B cell (primary cell): ENCODE results near the gene LGI4. TPM values are rescaled to one million over a fixed set of nuclear protein-coding genes. Genes with fewer than 3 reads are reported as not detected.
A peak's percentile ranks its signal among the peaks of the same experiment; 100 is the strongest.

ENCODE experiments used
- ATAC-seq: fragments of 200-7000 bp; cut with Tn5 transposase; one replicate; pipeline ENCODE4 v1.10.0; 2021; ENCODE audit warnings: low read depth, mild to moderate bottlenecking, moderate number of reproducible peaks, moderate library complexity
- CTCF ChIA-PET: fragments of 350-600 bp; sonication (Branson Sonifier 250); formaldehyde crosslinking; loops from one replicate; lab custom pipeline; 2021; ENCODE audit warnings: antibody characterized with exemption, inconsistent platforms; lab: Charles Lee
- POLR2A ChIA-PET: fragments of 350-600 bp; sonication (Branson Sonifier 250); formaldehyde crosslinking; loops from one replicate; lab custom pipeline; 2021; ENCODE audit warnings: antibody characterized with exemption; lab: Charles Lee
- DNase-seq: peaks from one replicate; pipeline ENCODE4 v3.0.0; 2013
- H2AFZ ChIP-seq: 2 replicates; pipeline ENCODE4 v1.6.1; 2012; ENCODE audit warnings: mild to moderate bottlenecking, low read depth, low read length; ENCODE audit not compliant: insufficient read depth, poor library complexity, severe bottlenecking
- H3K27ac ChIP-seq, 2 donors: 1 replicate in 1 of 2; 2 replicates in 1 of 2; pipeline ENCODE4 v1.5.1; 2012 to 2013; ENCODE audit warnings: low read length in 2 of 2, mild to moderate bottlenecking in 2 of 2, moderate library complexity in 1 of 2
- H3K27me3 ChIP-seq, 4 experiments: fragments of 200-600 bp in 1 of 4; sonication (generic) in 1 of 4; replicated peaks in 1 of 4; 1 replicate in 2 of 4; 2 replicates in 2 of 4; pipeline versions ENCODE4 v1.6.1 to v1.7.0; 2013 to 2016; ENCODE audit warnings: low read length in 3 of 4, mild to moderate bottlenecking in 2 of 4, mixed read lengths in 1 of 4, moderate library complexity in 1 of 4; ENCODE audit not compliant: insufficient read depth in 4 of 4, control insufficient read depth in 3 of 4; ENCODE audit errors: control extremely low read depth in 1 of 4
- H3K36me3 ChIP-seq, 2 experiments: replicated peaks in 1 of 2; 1 replicate in 1 of 2; 2 replicates in 1 of 2; pipeline versions ENCODE4 v1.6.1 to v1.7.1; 2013; ENCODE audit warnings: low read length in 1 of 2; ENCODE audit not compliant: insufficient read depth in 2 of 2, control insufficient read depth in 1 of 2; ENCODE audit errors: control extremely low read depth in 1 of 2, extremely low read depth in 1 of 2
- H3K4me1 ChIP-seq, 2 donors: fragments of 200-600 bp in 1 of 2; sonication (generic) in 1 of 2; 1 replicate in 1 of 2; 2 replicates in 1 of 2; pipeline versions ENCODE4 v1.5.1 to v1.6.1; 2013 to 2017; ENCODE audit warnings: low read length in 2 of 2; ENCODE audit not compliant: control insufficient read depth in 2 of 2, insufficient read depth in 2 of 2
- H3K4me2 ChIP-seq: replicated peaks from 2 replicates; pipeline ENCODE3; 2012; ENCODE audit warnings: mild to moderate bottlenecking, low read depth, low read length; ENCODE audit not compliant: poor library complexity, severe bottlenecking
- H3K4me3 ChIP-seq, 5 experiments: fragments of 200-600 bp in 1 of 5; sonication (generic) in 1 of 5; 1 replicate in 3 of 5; 2 replicates in 2 of 5; pipeline versions ENCODE4 v1.5.1 to v1.7.0; 2011 to 2016; ENCODE audit warnings: low read length in 4 of 5, mild to moderate bottlenecking in 4 of 5, low read depth in 2 of 5, control low read depth in 1 of 5, moderate library complexity in 1 of 5; ENCODE audit not compliant: insufficient read depth in 1 of 5; ENCODE audit errors: control extremely low read depth in 1 of 5, extremely low read depth in 1 of 5
- H3K79me2 ChIP-seq: fragments of 200-600 bp; sonication (generic); one replicate; pipeline ENCODE4 v1.6.0; 2016; ENCODE audit warnings: low read length; ENCODE audit not compliant: control insufficient read depth, insufficient read depth
- H3K9ac ChIP-seq: fragments of 200-600 bp; sonication (generic); 2 replicates; pipeline ENCODE4 v1.6.1; 2017; ENCODE audit warnings: mild to moderate bottlenecking, low read length, moderate library complexity
- H3K9me3 ChIP-seq, 3 donors: one replicate each; pipeline versions ENCODE4 v1.6.1 to v1.7.1; 2013; ENCODE audit warnings: low read length in 2 of 3; ENCODE audit not compliant: control insufficient read depth in 2 of 3, insufficient read depth in 1 of 3; ENCODE audit errors: control extremely low read depth in 1 of 3
- H4K20me1 ChIP-seq: 2 replicates; pipeline ENCODE4 v1.6.0; 2012; ENCODE audit warnings: mild to moderate bottlenecking, low read length; ENCODE audit not compliant: insufficient read depth, control insufficient read depth, poor library complexity, severe bottlenecking
- H3K27ac Mint-ChIP-seq: one replicate; pipeline ENCODE4 v1.8.0; 2021; ENCODE audit warnings: mixed read lengths
- H3K27me3 Mint-ChIP-seq: one replicate; pipeline ENCODE4 v1.8.0; 2021; ENCODE audit warnings: mixed read lengths
- H3K4me1 Mint-ChIP-seq: one replicate; pipeline ENCODE4 v1.8.0; 2021; ENCODE audit warnings: mixed read lengths
- H3K4me3 Mint-ChIP-seq: one replicate; pipeline ENCODE4 v1.8.0; 2021; ENCODE audit warnings: mixed read lengths
- H3K9me3 Mint-ChIP-seq: one replicate; pipeline ENCODE4 v1.8.0; 2022; ENCODE audit warnings: mixed read lengths; ENCODE audit not compliant: insufficient read depth
- CTCF ChIP-seq: fragments of 200-600 bp; IDR thresholded peaks from one replicate; pipeline ENCODE4 v1.8.0; 2022; ENCODE audit warnings: antibody characterized with exemption, mild to moderate bottlenecking
- EZH2 ChIP-seq: IDR thresholded peaks from 2 replicates; pipeline ENCODE4 v1.6.1; 2012; ENCODE audit warnings: borderline replicate concordance, low read depth, mild to moderate bottlenecking, moderate library complexity, low read length; ENCODE audit not compliant: insufficient read depth, poor library complexity, severe bottlenecking
- WGBS: methylation state at CpG from one replicate; pipeline ENCODE4 v1.1.5; 2013; ENCODE audit warnings: missing lambda C conversion rate; ENCODE audit not compliant: insufficient coverage; 5-methylcytosine and 5-hydroxymethylcytosine counted together
- intact Hi-C: fragments of 100-400 bp; cut with micrococcal nuclease; formaldehyde crosslinking; loops from one replicate; pipeline ENCODE4 v1.10.0; 2022
- polyA plus RNA-seq: library from polyadenylated mRNA; depleted of rRNA; stranded (reverse); fragments of >200 nt; gene quantifications from 2 replicates; pipeline ENCODE4 v1.2.3, GENCODE V29; 2012
- total RNA-seq, 2 donors: library from RNA; stranded (reverse); fragments of 120-200 nt in 1 of 2; gene quantifications; 1 replicate in 1 of 2; 2 replicates in 1 of 2; pipeline versions ENCODE4 v1.2.3 to v1.2.4, GENCODE V29; 2013 to 2022

LGI4 gene
- total and polyA plus RNA-seq, 2 donors (not counting 1 experiment from before 2014, with no cell fraction given) = 0.40 to 0.59 TPM

DNA sequence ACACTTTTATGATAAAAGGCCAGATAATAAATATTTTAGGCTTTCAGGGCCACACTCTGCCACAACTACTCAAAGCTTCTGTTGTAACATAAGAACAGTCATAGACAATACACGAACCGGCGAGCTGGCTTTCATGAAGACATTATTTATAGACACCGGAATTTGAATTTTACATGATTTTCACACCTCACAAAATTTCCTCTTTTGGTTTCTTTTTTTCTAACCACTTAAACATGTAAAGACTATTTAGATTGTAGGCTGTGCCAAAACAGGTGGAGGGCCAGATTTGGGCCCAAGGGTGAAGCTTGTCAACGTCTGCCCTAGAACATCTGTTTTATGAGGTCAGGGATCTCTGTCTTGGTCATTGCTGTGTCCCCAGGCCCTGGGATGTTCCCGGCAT, 48.9 kb downstream of the LGI4 start:
- no peaks in the 10 kb centered on the region for H3K9me3 Mint-ChIP-seq
- peak overlapping the region; percentile 95 for H3K27ac Mint-ChIP-seq
- H3K4me1 Mint-ChIP-seq = peaks cover 76% of the 10 kb centered on the region
- Histone ChIP-seq H3K9ac (peak overlapping the region; percentile 36), H3K4me2 (peak overlapping the region; percentile 62), H3K4me3 (peak overlapping the region in 1 of 5 experiments; percentile 1), H3K27ac (peak overlapping the region; percentile 90 to 92), H3K9me3 (no peaks in the 10 kb centered on the region), H4K20me1 (no peaks in the 10 kb centered on the region), H3K79me2 (no peaks in the 10 kb centered on the region), H3K27me3 (no peaks in the 10 kb centered on the region), H3K4me1 (peaks cover 90% of the 10 kb centered on the region in 2 donors), H2AFZ (peak overlapping the region; percentile 59), H3K36me3 (no peaks in the 10 kb centered on the region)
- CTCF ChIA-PET = interaction anchor here (1.0 to 14.9 kb wide), 12 partner anchors 13 to 113 kb away, joined by 3 to 192 read pairs (median 6); partner anchors contain the start of gene FXYD7
- intact Hi-C loops = loop anchor here (1.0 to 5.0 kb wide), 2 partner anchors 19 to 36 kb away; no protein-coding TSS in a partner anchor
- H3K27me3 Mint-ChIP-seq = no peaks in the 10 kb centered on the region
- DNase-seq = peak; percentile 70
- WGBS = 0% methylated on average over 1 of the region's 6 CpGs
- peak overlapping the region; percentile 83 for H3K4me3 Mint-ChIP-seq
- peak; percentile 66 for ATAC-seq
- no peak for TF ChIP-seq CTCF
- TF ChIP-seq EZH2 = no peak
- POLR2A ChIA-PET = interaction anchor here (0.8 to 1.9 kb wide), 2 partner anchors 19 to 125 kb away, joined by 3 to 7 read pairs; no protein-coding TSS in a partner anchor

- intact Hi-C loops = no loop called here
- no peaks in the 10 kb centered on the region for H3K9me3 Mint-ChIP-seq
- peak overlapping the region; percentile 90 to 92 for H3K27ac ChIP-seq
- H3K27ac Mint-ChIP-seq = peak overlapping the region; percentile 90
- peaks cover 80 to 85% of the 10 kb centered on the region in 2 donors for H3K4me1 ChIP-seq
- H3K4me2 ChIP-seq = peak overlapping the region; percentile 62
- no peaks in the 10 kb centered on the region for H3K27me3 ChIP-seq
- peak overlapping the region; percentile 79 for H3K4me3 Mint-ChIP-seq
- peak overlapping the region in 1 of 5 experiments; percentile 4 for H3K4me3 ChIP-seq
- no peaks in the 10 kb centered on the region for H3K9me3 ChIP-seq
- H4K20me1 ChIP-seq = no peaks in the 10 kb centered on the region
- ATAC-seq (no peak), DNase-seq (no peak)
- no peak for TF ChIP-seq EZH2
- TF ChIP-seq CTCF = no peak
- peak overlapping the region; percentile 67 for H2AFZ ChIP-seq
- no peaks in the 10 kb centered on the region for H3K79me2 ChIP-seq
- H3K36me3 ChIP-seq = no peaks in the 10 kb centered on the region
- H3K27me3 Mint-ChIP-seq = no peaks in the 10 kb centered on the region
- ChIA-PET POLR2A (no interaction called here), CTCF (interaction anchor here (1.2 to 14.9 kb wide), 3 partner anchors 8 to 19 kb away, joined by 3 to 192 read pairs (median 3); no protein-coding TSS in a partner anchor)
- peak overlapping the region; percentile 24 for H3K9ac ChIP-seq
- WGBS = 100% methylated on average over 2 of the region's 3 CpGs
- peaks cover 72% of the 10 kb centered on the region for H3K4me1 Mint-ChIP-seq
Observed at GRCh38 chr19:35084509-35084762, 50.4 kb downstream of the LGI4 start.
